Uterus (tissue), 2 donors: ENCODE data around the gene C4orf50.

Experiments
- CTCF ChIP-seq, 4 experiments: fragments of 200-600 bp in 2 of 4; fragments of 450-650 bp in 2 of 4; sonication (generic) in 2 of 4; IDR thresholded peaks; one replicate each; pipeline ENCODE4 v1.5.1; 2016 to 2019; ENCODE audit warnings: antibody characterized with exemption in 4 of 4, mild to moderate bottlenecking in 2 of 4, moderate library complexity in 1 of 4
- POLR2A ChIP-seq, 2 donors: fragments of 450-650 bp; IDR thresholded peaks; one replicate each; pipeline ENCODE4 v1.6.1; 2016; ENCODE audit warnings: antibody characterized with exemption in 2 of 2, mild to moderate bottlenecking in 1 of 2, moderate library complexity in 1 of 2

- no peak for TF ChIP-seq CTCF (IDR thresholded peaks at IDR 0.05)
- no peak for TF ChIP-seq POLR2A (IDR thresholded peaks at IDR 0.05)
These were observed 100.6 kb downstream of the C4orf50 start for GRCh38 chr4:5917672-5918071.
